HG02943 (cell line): ENCODE data around the gene KCNJ18.
"Not testable (repeated sequence)": the region's sequence is repeated elsewhere in the genome, so short reads cannot be mapped to it uniquely, and the experiment has no call there.

Experiments
- ATAC-seq: cut with Tn5 transposase; IDR thresholded peaks from one replicate; pipeline ENCODE4 v1.9.1; 2021; ENCODE audit warnings: mild to moderate bottlenecking, low read depth, moderate library complexity; ENCODE audit not compliant: unreplicated experiment

The KCNJ18 gene

GRCh38 chr17:21702029-21702428, 9.7 kb downstream of the KCNJ18 start:
- ATAC-seq = not testable (repeated sequence)

- ATAC-seq = not testable (repeated sequence)
Observed at GRCh38 chr17:21702521-21702920, 10.2 kb downstream of the KCNJ18 start.

GRCh38 chr17:21702940-21703640, 10.8 kb downstream of the KCNJ18 start:
- not testable (repeated sequence) for ATAC-seq

- ATAC-seq = not testable (repeated sequence)
Observed at GRCh38 chr17:21703891-21704872, 11.9 kb downstream of the KCNJ18 start.

GRCh38 chr17:21705021-21705601, 12.8 kb downstream of the KCNJ18 start:
- ATAC-seq = no peak

GRCh38 chr17:21705746-21706145, 13.4 kb downstream of the KCNJ18 start:
- not testable (repeated sequence) for ATAC-seq

- ATAC-seq = not testable (repeated sequence)
Observed at GRCh38 chr17:21706546-21706945, 14.2 kb downstream of the KCNJ18 start.

GRCh38 chr17:21707131-21707530, 14.8 kb downstream of the KCNJ18 start:
- not testable (repeated sequence) for ATAC-seq

GRCh38 chr17:21707711-21708611, 15.6 kb downstream of the KCNJ18 start:
- not testable (repeated sequence) for ATAC-seq

GRCh38 chr17:21708612-21709535, 16.6 kb downstream of the KCNJ18 start:
- not testable (repeated sequence) for ATAC-seq

- ATAC-seq = not testable (repeated sequence)
Observed at GRCh38 chr17:21709994-21710393, 17.7 kb downstream of the KCNJ18 start.

GRCh38 chr17:21710486-21710885, 18.2 kb downstream of the KCNJ18 start:
- ATAC-seq = not testable (repeated sequence)

- no peak for ATAC-seq
Observed at GRCh38 chr17:21711182-21711581, 18.9 kb downstream of the KCNJ18 start.

- not testable (repeated sequence) for ATAC-seq
Observed at GRCh38 chr17:21713020-21713419, 20.7 kb downstream of the KCNJ18 start.

- not testable (repeated sequence) for ATAC-seq
Observed at GRCh38 chr17:21713631-21714030, 21.3 kb downstream of the KCNJ18 start.

GRCh38 chr17:21714676-21715075, 22.4 kb downstream of the KCNJ18 start:
- not testable (repeated sequence) for ATAC-seq

GRCh38 chr17:21715877-21716276, 23.6 kb downstream of the KCNJ18 start:
- not testable (repeated sequence) for ATAC-seq

GRCh38 chr17:21718971-21719370, 26.6 kb downstream of the KCNJ18 start:
- not testable (repeated sequence) for ATAC-seq
